Esophagus squamous epithelium (tissue), 4 donors: ENCODE measurements around the gene DSTYK.

ENCODE experiments used
- CTCF ChIP-seq, 6 experiments: fragments of 450-650 bp in 4 of 6; fragments of 200-600 bp in 2 of 6; sonication (generic) in 2 of 6; IDR thresholded peaks; one replicate each; pipeline ENCODE4 v1.5.1; 2016 to 2019; ENCODE audit warnings: antibody characterized with exemption in 6 of 6, mild to moderate bottlenecking in 4 of 6, moderate library complexity in 4 of 6
- POLR2A ChIP-seq, 4 donors: fragments of 450-650 bp; IDR thresholded peaks; one replicate each; pipeline ENCODE4 v1.6.1; 2017; ENCODE audit warnings: antibody characterized with exemption in 4 of 4, mild to moderate bottlenecking in 4 of 4, moderate library complexity in 3 of 4

GRCh38 chr1:205122489-205122882 is 89.0 kb downstream of the DSTYK start:
- TF ChIP-seq CTCF (IDR thresholded peaks at IDR 0.05) (no peak), POLR2A (IDR thresholded peaks at IDR 0.05) (no peak)
